Measurements from ENCODE around the gene ZFPL1. TPM values are rescaled to one million over a fixed set of nuclear protein-coding genes. Genes with fewer than 3 reads are reported as not detected.

ZFPL1 gene
- total RNA-seq, 1 donor from 2014 or later = 33.9 TPM

DNA sequence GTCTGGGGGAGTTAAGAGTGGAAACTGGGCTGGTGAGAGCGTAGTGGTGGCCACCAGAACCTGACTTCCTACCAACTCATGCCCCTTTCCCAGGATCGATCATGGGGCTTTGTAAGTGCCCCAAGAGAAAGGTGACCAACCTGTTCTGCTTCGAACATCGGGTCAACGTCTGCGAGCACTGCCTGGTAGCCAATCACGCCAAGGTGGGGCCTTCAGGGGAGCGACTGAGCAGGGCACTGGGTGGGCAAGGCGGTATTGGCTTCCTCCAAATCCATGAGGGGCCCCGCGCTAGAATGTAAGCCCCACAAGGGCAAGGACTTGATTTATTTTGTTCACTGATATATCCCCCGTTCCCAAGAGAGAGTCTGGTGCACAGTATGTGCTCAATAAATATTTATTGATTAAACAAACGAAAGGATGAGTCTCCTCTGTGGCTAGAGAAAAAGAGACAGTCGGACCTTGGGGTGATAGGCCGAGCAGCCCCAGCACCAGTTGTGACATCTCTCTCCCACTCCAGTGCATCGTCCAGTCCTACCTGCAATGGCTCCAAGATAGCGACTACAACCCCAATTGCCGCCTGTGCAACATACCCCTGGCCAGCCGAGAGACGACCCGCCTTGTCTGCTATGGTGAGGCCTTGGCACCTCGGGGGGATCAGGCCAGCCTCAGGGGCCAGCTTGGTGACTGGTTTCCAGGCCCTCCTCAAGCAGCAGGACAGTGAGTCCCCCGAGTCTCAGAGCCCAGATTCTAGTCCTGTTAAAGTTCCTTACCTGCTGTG is 765 bp downstream of the ZFPL1 start:
- Mint-ChIP-seq H3K9me3 (ENCODE audit: unreplicated experiment) (peaks cover 6% of the 10 kb centered on the region), H3K36me3 (ENCODE audit: unreplicated experiment) (no peaks in the 10 kb centered on the region), H3K4me1 (ENCODE audit: low read depth, unreplicated experiment) (peaks cover 7% of the 10 kb centered on the region), H3K27me3 (ENCODE audit: unreplicated experiment) (peaks cover 8% of the 10 kb centered on the region), H3K4me3 (ENCODE audit: unreplicated experiment) (peak overlapping the region; percentile 93), H3K27ac (ENCODE audit: unreplicated experiment) (peak overlapping the region; percentile 75)
- no peak for DNase-seq
- TF ChIP-seq, protein P1, sequence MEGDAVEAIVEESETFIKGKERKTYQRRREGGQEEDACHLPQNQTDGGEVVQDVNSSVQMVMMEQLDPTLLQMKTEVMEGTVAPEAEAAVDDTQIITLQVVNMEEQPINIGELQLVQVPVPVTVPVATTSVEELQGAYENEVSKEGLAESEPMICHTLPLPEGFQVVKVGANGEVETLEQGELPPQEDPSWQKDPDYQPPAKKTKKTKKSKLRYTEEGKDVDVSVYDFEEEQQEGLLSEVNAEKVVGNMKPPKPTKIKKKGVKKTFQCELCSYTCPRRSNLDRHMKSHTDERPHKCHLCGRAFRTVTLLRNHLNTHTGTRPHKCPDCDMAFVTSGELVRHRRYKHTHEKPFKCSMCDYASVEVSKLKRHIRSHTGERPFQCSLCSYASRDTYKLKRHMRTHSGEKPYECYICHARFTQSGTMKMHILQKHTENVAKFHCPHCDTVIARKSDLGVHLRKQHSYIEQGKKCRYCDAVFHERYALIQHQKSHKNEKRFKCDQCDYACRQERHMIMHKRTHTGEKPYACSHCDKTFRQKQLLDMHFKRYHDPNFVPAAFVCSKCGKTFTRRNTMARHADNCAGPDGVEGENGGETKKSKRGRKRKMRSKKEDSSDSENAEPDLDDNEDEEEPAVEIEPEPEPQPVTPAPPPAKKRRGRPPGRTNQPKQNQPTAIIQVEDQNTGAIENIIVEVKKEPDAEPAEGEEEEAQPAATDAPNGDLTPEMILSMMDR (IDR thresholded peaks at IDR 0.05; ENCODE audit: partially characterized antibody, unreplicated experiment) = no peak

DNA sequence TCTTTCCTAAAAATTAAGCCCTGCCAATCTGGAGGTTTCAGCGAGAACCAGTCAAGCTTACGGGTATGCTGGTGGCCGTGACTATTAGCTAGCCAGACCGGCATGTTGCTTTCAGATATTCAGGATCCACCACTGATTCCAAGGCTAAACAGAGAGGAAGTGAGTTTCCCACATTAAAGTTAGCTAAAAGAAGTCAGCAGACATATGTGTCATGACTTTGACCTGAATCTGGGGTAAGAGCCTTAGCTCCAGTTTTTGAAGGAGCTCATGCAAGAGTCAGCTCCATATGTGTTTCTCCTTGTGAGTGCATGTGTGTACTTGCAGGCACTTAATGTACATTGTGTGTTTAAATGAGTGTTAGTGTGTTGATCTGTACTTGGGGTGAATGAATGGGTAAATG is 1.4 kb downstream of the ZFPL1 start:
- DNase-seq = no peak
- TF ChIP-seq, protein P1 (IDR thresholded peaks at IDR 0.05; ENCODE audit: partially characterized antibody, unreplicated experiment) = no peak
- H3K4me3 Mint-ChIP-seq (ENCODE audit: unreplicated experiment) = peak overlapping the region; percentile 93
- H3K36me3 Mint-ChIP-seq (ENCODE audit: unreplicated experiment) = no peaks in the 10 kb centered on the region
- peaks cover 8% of the 10 kb centered on the region for H3K27me3 Mint-ChIP-seq (ENCODE audit: unreplicated experiment)
- peaks cover 6% of the 10 kb centered on the region for H3K9me3 Mint-ChIP-seq (ENCODE audit: unreplicated experiment)
- no peak overlapping the region for H3K27ac Mint-ChIP-seq (ENCODE audit: unreplicated experiment)
- H3K4me1 Mint-ChIP-seq (ENCODE audit: low read depth, unreplicated experiment) = peaks cover 7% of the 10 kb centered on the region

DNA sequence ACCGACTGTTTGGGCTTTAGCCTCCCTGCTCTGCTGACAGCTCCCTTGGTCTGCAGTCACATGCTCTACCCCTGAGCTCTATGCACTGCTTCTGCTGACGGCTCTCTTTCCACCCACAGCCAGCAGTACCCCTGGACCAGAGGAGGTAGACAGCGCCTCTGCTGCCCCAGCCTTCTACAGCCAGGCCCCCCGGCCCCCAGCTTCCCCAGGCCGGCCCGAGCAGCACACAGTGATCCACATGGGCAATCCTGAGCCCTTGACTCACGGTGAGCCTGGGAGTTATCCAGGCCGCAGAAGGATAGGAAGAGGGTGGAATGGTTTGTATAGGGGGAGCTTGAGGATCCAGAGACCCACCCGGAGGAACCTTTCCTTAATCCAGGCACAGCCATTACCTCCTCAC is 2.8 kb downstream of the ZFPL1 start:
- Mint-ChIP-seq H3K36me3 (ENCODE audit: unreplicated experiment) (no peaks in the 10 kb centered on the region), H3K4me3 (ENCODE audit: unreplicated experiment) (no peak overlapping the region), H3K4me1 (ENCODE audit: low read depth, unreplicated experiment) (peaks cover 7% of the 10 kb centered on the region), H3K27me3 (ENCODE audit: unreplicated experiment) (peaks cover 6% of the 10 kb centered on the region), H3K27ac (ENCODE audit: unreplicated experiment) (no peak overlapping the region), H3K9me3 (ENCODE audit: unreplicated experiment) (peaks cover 6% of the 10 kb centered on the region)
- no peak for DNase-seq
- TF ChIP-seq, protein P1 (IDR thresholded peaks at IDR 0.05; ENCODE audit: partially characterized antibody, unreplicated experiment) = no peak

DNA sequence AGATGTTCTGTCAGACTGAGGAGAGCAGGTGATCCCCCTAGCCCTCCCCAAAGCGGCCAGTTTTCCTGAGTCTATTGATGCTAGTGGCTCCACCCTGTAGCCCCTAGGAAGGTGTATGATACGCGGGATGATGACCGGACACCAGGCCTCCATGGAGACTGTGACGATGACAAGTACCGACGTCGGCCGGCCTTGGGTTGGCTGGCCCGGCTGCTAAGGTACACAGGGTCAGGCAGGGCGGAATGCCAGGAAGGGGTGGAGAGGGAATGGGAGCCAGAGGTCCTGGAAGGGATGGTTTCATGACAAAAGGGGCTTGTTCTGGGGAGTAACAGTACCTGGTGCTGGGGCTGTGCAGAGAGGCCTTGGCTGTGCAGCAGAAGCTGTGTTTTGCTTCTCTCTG is 3.2 kb downstream of the ZFPL1 start:
- Mint-ChIP-seq H3K4me3 (ENCODE audit: unreplicated experiment) (no peak overlapping the region), H3K27ac (ENCODE audit: unreplicated experiment) (no peak overlapping the region), H3K36me3 (ENCODE audit: unreplicated experiment) (no peaks in the 10 kb centered on the region), H3K4me1 (ENCODE audit: low read depth, unreplicated experiment) (peaks cover 7% of the 10 kb centered on the region), H3K9me3 (ENCODE audit: unreplicated experiment) (peaks cover 6% of the 10 kb centered on the region), H3K27me3 (ENCODE audit: unreplicated experiment) (peaks cover 6% of the 10 kb centered on the region)
- TF ChIP-seq, protein P1 (IDR thresholded peaks at IDR 0.05; ENCODE audit: partially characterized antibody, unreplicated experiment) = no peak
- no peak for DNase-seq

DNA sequence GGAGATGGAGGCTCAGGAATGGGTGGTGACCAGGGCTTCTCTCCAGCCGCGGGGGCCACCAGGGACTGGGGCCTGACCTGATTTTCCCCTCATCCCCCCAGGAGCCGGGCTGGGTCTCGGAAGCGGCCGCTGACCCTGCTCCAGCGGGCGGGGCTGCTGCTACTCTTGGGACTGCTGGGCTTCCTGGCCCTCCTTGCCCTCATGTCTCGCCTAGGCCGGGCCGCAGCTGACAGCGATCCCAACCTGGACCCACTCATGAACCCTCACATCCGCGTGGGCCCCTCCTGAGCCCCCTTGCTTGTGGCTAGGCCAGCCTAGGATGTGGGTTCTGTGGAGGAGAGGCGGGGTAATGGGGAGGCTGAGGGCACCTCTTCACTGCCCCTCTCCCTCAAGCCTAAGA is 3.8 kb downstream of the ZFPL1 start:
- no peak for DNase-seq
- Mint-ChIP-seq H3K27me3 (ENCODE audit: unreplicated experiment) (peaks cover 6% of the 10 kb centered on the region), H3K27ac (ENCODE audit: unreplicated experiment) (no peak overlapping the region), H3K9me3 (ENCODE audit: unreplicated experiment) (peaks cover 6% of the 10 kb centered on the region), H3K4me3 (ENCODE audit: unreplicated experiment) (no peak overlapping the region), H3K36me3 (ENCODE audit: unreplicated experiment) (no peaks in the 10 kb centered on the region), H3K4me1 (ENCODE audit: low read depth, unreplicated experiment) (peaks cover 7% of the 10 kb centered on the region)
- TF ChIP-seq, protein P1 (IDR thresholded peaks at IDR 0.05; ENCODE audit: partially characterized antibody, unreplicated experiment) = no peak

All from glutamatergic neuron (in vitro differentiated cells).